Measurements from ENCODE around the gene OXTR. TPM values are rescaled to one million over a fixed set of nuclear protein-coding genes. Genes with fewer than 3 reads are reported as not detected.

Gene OXTR
- total RNA-seq (2022; extraction: Qiagen RNA extraction), result 9.0 to 11.6 TPM (median 9.7 TPM) in 5 replicates

GRCh38 chr3:8769088-8769822 is at the start of gene OXTR:
TSS of gene OXTR (minus strand) at chr3:8769613. CDS start at chr3:8768187, 1,426 bp downstream.

DNA sequence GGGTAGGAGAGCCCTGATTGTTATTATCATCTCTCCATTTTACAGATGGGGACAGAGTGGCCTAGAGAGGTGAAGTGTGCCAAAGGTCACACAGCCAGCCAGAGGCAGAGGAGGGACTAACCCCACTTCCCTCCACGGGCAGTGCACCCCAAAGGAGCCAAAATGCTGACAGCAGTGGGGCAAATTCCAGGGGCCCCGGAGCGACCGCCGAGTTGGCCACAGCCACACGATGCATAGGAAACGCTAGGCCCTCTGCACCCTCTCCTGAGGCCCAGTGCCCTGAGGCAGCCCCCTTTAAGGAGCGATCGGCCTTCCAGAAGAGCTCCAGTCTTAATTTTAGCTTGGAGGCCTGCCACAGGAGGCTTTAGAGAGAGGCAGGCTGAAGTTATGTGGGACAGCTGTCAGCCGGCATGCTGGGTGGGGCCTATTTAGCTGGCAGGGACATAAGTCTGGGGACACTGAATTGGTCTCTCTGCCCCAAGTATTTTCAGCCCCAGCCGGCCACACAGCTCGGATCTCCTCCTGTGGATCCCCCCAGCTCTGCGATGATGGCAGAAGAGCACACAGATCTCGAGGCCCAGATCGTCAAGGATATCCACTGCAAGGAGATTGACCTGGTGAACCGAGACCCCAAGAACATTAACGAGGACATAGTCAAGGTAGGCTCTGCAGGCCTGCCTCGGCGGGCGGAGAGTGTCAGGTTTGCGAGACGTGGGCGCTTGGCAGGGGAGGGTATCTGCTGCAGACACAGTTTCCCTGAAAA is 35.9 kb downstream of the OXTR start, which contains the start of gene CAV3:
CAV3 (plus strand) TSS at position 471 of the 763 bp plus-strand sequence; CDS start at position 546, 75 bp downstream.

Other genes with a start within 250 kb of the OXTR start
- gene SSUH2, start 124.8 kb downstream of the OXTR start, total RNA-seq (2022; extraction: Qiagen RNA extraction), result 0.53 to 1.2 TPM (median 1.2 TPM) in 5 replicates
- gene CAV3, start 35.8 kb downstream of the OXTR start, total RNA-seq (2022; extraction: Qiagen RNA extraction), result 0.07 to 0.16 TPM in 2 of 5 replicates, not detected in the others
- 12.2 to 16.0 TPM (median 15.2 TPM) in 5 replicates for gene RAD18, start 193.9 kb upstream of the OXTR start, total RNA-seq (2022; extraction: Qiagen RNA extraction)